HG03558 (cell line): ENCODE results near the gene TAGLN.
"Not testable (repeated sequence)": the region's sequence is repeated elsewhere in the genome, so short reads cannot be mapped to it uniquely, and the experiment has no call there.

Source experiments
- ATAC-seq: cut with Tn5 transposase; IDR thresholded peaks from one replicate; pipeline ENCODE4 v1.9.1; 2021; ENCODE audit warnings: moderate number of reproducible peaks; ENCODE audit not compliant: unreplicated experiment; ENCODE audit errors: extremely low read depth

TAGLN gene

GRCh38 chr11:117180661-117181585, 18.2 kb upstream of the TAGLN start:
- no peak for ATAC-seq

- ATAC-seq, result no peak
These were observed 17.3 kb upstream of the TAGLN start for GRCh38 chr11:117181586-117182550.

- ATAC-seq, result no peak
These were observed 16.6 kb upstream of the TAGLN start for GRCh38 chr11:117182551-117182935.

GRCh38 chr11:117183178-117183577, 16.0 kb upstream of the TAGLN start:
- not testable (repeated sequence) for ATAC-seq

- ATAC-seq, result no peak
These were observed 15.3 kb upstream of the TAGLN start for GRCh38 chr11:117183724-117184349.

- ATAC-seq, result no peak
These were observed 13.3 kb upstream of the TAGLN start for GRCh38 chr11:117185736-117186430.

- no peak for ATAC-seq
These were observed 12.8 kb upstream of the TAGLN start for GRCh38 chr11:117186431-117186761.

- ATAC-seq, result no peak
These were observed 12.2 kb upstream of the TAGLN start for GRCh38 chr11:117187007-117187406.

- no peak for ATAC-seq
These were observed 11.8 kb upstream of the TAGLN start for GRCh38 chr11:117187428-117187798.

GRCh38 chr11:117187799-117188481, 11.2 kb upstream of the TAGLN start:
- ATAC-seq, result no peak

GRCh38 chr11:117188620-117189081, 10.5 kb upstream of the TAGLN start:
- no peak for ATAC-seq

GRCh38 chr11:117189191-117189940, 9.8 kb upstream of the TAGLN start:
- ATAC-seq, result no peak

GRCh38 chr11:117189941-117190544, 9.1 kb upstream of the TAGLN start:
- ATAC-seq, result no peak

- ATAC-seq, result no peak
These were observed 7.3 kb upstream of the TAGLN start for GRCh38 chr11:117191680-117192400.

GRCh38 chr11:117192401-117192875, 6.7 kb upstream of the TAGLN start:
- no peak for ATAC-seq

- no peak for ATAC-seq
These were observed 5.8 kb upstream of the TAGLN start for GRCh38 chr11:117193130-117194020.

GRCh38 chr11:117194267-117194666, 4.9 kb upstream of the TAGLN start:
- ATAC-seq, result no peak
